Thyroid gland (tissue), 4 donors: ENCODE results near the gene FLT3. TPM values are rescaled to one million over a fixed set of nuclear protein-coding genes. Genes with fewer than 3 reads are reported as not detected.

ENCODE experiments used
- DNase-seq, 2 donors: peaks; one replicate each; pipeline ENCODE4 v3.0.0-alpha.2; 2019
- H3K27ac ChIP-seq, 3 donors: fragments of 200-600 bp; sonication (generic); 1 replicate in 2 of 3; 2 replicates in 1 of 3; pipeline ENCODE4 v1.5.1; 2016 to 2019; ENCODE audit warnings: mild to moderate bottlenecking in 1 of 3, moderate library complexity in 1 of 3
- H3K27me3 ChIP-seq: fragments of 200-600 bp; sonication (generic); one replicate; pipeline ENCODE4 v1.5.1; 2019
- H3K36me3 ChIP-seq, 2 donors: fragments of 200-600 bp; sonication (generic); one replicate each; pipeline ENCODE4 v1.5.1; 2016 to 2019
- H3K4me1 ChIP-seq, 2 donors: fragments of 200-600 bp; sonication (generic); one replicate each; pipeline ENCODE4 v1.5.1; 2017 to 2019
- H3K4me3 ChIP-seq, 3 donors: fragments of 200-600 bp; sonication (generic); replicated peaks in 1 of 3; 1 replicate in 2 of 3; 2 replicates in 1 of 3; pipeline ENCODE4 v1.5.1; 2016; ENCODE audit warnings: mild to moderate bottlenecking in 1 of 3
- H3K9me3 ChIP-seq: fragments of 200-600 bp; sonication (generic); one replicate; pipeline ENCODE4 v1.5.1; 2017
- CTCF ChIP-seq, 6 experiments: fragments of 200-600 bp in 3 of 6; fragments of 450-650 bp in 3 of 6; sonication (generic) in 3 of 6; IDR thresholded peaks; one replicate each; pipeline ENCODE4 v1.5.1; 2016 to 2019; ENCODE audit warnings: antibody characterized with exemption in 6 of 6, mild to moderate bottlenecking in 2 of 6, inconsistent platforms in 1 of 6, moderate library complexity in 1 of 6
- POLR2A ChIP-seq, 2 donors: fragments of 450-650 bp; IDR thresholded peaks; one replicate each; pipeline ENCODE4 v1.6.1; 2017; ENCODE audit warnings: antibody characterized with exemption in 2 of 2, mild to moderate bottlenecking in 2 of 2, moderate library complexity in 1 of 2
- WGBS, 2 donors: methylation state at CpG; one replicate each; pipeline ENCODE4 v1.1.5; 2017; 5-methylcytosine and 5-hydroxymethylcytosine counted together
- intact Hi-C: fragments of 100-400 bp; cut with DNase I; formaldehyde crosslinking; loops from one replicate; pipeline ENCODE4 v1.15.1; 2023
- total RNA-seq, 4 donors: library from RNA; depleted of rRNA; stranded (reverse); fragments of >200 nt; gene quantifications; one replicate each; pipeline ENCODE4 v1.2.3, GENCODE V29; 2016

FLT3 gene
- total RNA-seq, 4 donors from 2014 or later = 0.11 to 1.2 (median 0.68) TPM

- DNase-seq = peak in 1 of 2 donors; percentile 5
- no peaks in the 10 kb centered on the region for H3K9me3 ChIP-seq
- 69% methylated on average over 13 of the region's 13 CpGs for WGBS, 2 donors
- intact Hi-C loops = no loop called here
- no peaks in the 10 kb centered on the region for H3K27me3 ChIP-seq
- H3K36me3 ChIP-seq = no peaks in the 10 kb centered on the region
- H3K4me1 ChIP-seq = no peaks in the 10 kb centered on the region
- TF ChIP-seq POLR2A (IDR thresholded peaks at IDR 0.05) (no peak), CTCF (IDR thresholded peaks at IDR 0.05) (peak in 1 of 6 experiments; percentile 18)
- no peak overlapping the region for H3K4me3 ChIP-seq
- no peak overlapping the region for H3K27ac ChIP-seq
Measured at GRCh38 chr13:28058866-28059613, 41.3 kb downstream of the FLT3 start.

GRCh38 chr13:28056970-28057712 lies 43.2 kb downstream of the FLT3 start:
- TF ChIP-seq POLR2A (IDR thresholded peaks at IDR 0.05) = no peak
- no peak for TF ChIP-seq CTCF (IDR thresholded peaks at IDR 0.05)
- H3K4me3 ChIP-seq = no peak overlapping the region
- intact Hi-C loops = no loop called here
- DNase-seq = no peak
- no peaks in the 10 kb centered on the region for H3K27me3 ChIP-seq
- no peak overlapping the region for H3K27ac ChIP-seq
- H3K9me3 ChIP-seq = no peaks in the 10 kb centered on the region
- H3K36me3 ChIP-seq = no peaks in the 10 kb centered on the region
- H3K4me1 ChIP-seq = no peaks in the 10 kb centered on the region
- 72 to 84% methylated on average over 13 of the region's 13 CpGs for WGBS, 2 donors

GRCh38 chr13:28056426-28056825 lies 44.0 kb downstream of the FLT3 start:
- H3K4me3 ChIP-seq = no peak overlapping the region
- TF ChIP-seq POLR2A (IDR thresholded peaks at IDR 0.05) = no peak
- no peak for TF ChIP-seq CTCF (IDR thresholded peaks at IDR 0.05)
- 75 to 83% methylated on average over 9 of the region's 9 CpGs for WGBS, 2 donors
- intact Hi-C loops = no loop called here
- H3K36me3 ChIP-seq = no peaks in the 10 kb centered on the region
- no peak overlapping the region for H3K27ac ChIP-seq
- no peaks in the 10 kb centered on the region for H3K9me3 ChIP-seq
- no peaks in the 10 kb centered on the region for H3K27me3 ChIP-seq
- H3K4me1 ChIP-seq = no peaks in the 10 kb centered on the region
- no peak for DNase-seq

- WGBS, 2 donors = 70 to 72% methylated on average over 2 of the region's 2 CpGs
- TF ChIP-seq CTCF (IDR thresholded peaks at IDR 0.05) (no peak), POLR2A (IDR thresholded peaks at IDR 0.05) (no peak)
- intact Hi-C loops = no loop called here
Measured at GRCh38 chr13:28055357-28055756, 45.0 kb downstream of the FLT3 start.

GRCh38 chr13:28052945-28053344 lies 47.4 kb downstream of the FLT3 start:
- Histone ChIP-seq H3K4me3 (no peak overlapping the region), H3K4me1 (no peaks in the 10 kb centered on the region), H3K36me3 (no peaks in the 10 kb centered on the region), H3K27ac (no peak overlapping the region), H3K9me3 (no peaks in the 10 kb centered on the region), H3K27me3 (no peaks in the 10 kb centered on the region)
- DNase-seq = no peak
- intact Hi-C loops = no loop called here
- no peak for TF ChIP-seq CTCF (IDR thresholded peaks at IDR 0.05)
- no peak for TF ChIP-seq POLR2A (IDR thresholded peaks at IDR 0.05)

More at GRCh38 chr13:28055357-28055756, 45.0 kb downstream of the FLT3 start:
- Histone ChIP-seq H3K27ac (no peak overlapping the region), H3K4me1 (no peaks in the 10 kb centered on the region), H3K36me3 (no peaks in the 10 kb centered on the region), H3K9me3 (no peaks in the 10 kb centered on the region), H3K27me3 (no peaks in the 10 kb centered on the region), H3K4me3 (no peak overlapping the region)
- no peak for DNase-seq
